SK-N-SH (cell line): ENCODE measurements around the gene OR51F1. TPM values are rescaled to one million over a fixed set of nuclear protein-coding genes. Genes with fewer than 3 reads are reported as not detected.

Source experiments
- CTCF ChIA-PET: fragments of 300-600, 350-600 bp; formaldehyde crosslinking; extraction: SDS; loops from one replicate; lab custom pipeline; 2021; lab: Yijun Ruan, JAX
- POLR2A ChIA-PET: fragments of 350-600 bp; sonication (Branson Sonifier 250); formaldehyde crosslinking; extraction: SDS; loops from one replicate; lab custom pipeline; 2020; ENCODE audit warnings: antibody characterized with exemption, inconsistent platforms; lab: Yijun Ruan, JAX
- DNase-seq: peaks from one replicate; pipeline ENCODE4 v3.0.0; 2012
- H2AFZ ChIP-seq: fragments of 200-600 bp; sonication (generic); 2 replicates; pipeline ENCODE4 v1.8.1; 2016; ENCODE audit warnings: antibody characterized with exemption, mild to moderate bottlenecking, low read depth
- H3F3A ChIP-seq: fragments of 200-600 bp; sonication (generic); replicated peaks from 2 replicates; pipeline ENCODE3; 2016; ENCODE audit warnings: antibody characterized with exemption, mild to moderate bottlenecking; ENCODE audit not compliant: insufficient read depth
- H3K27ac ChIP-seq, 2 experiments: fragments of 200-500 bp in 1 of 2; fragments of 200-600 bp in 1 of 2; sonication (Bioruptor generic) in 1 of 2; sonication (generic), shearing (Covaris generic) in 1 of 2; 2 replicates each; pipeline versions ENCODE4 v1.5.1 to v1.6.1; 2014 to 2016; ENCODE audit warnings: low read depth in 2 of 2, inconsistent platforms in 1 of 2, low read length in 1 of 2, mild to moderate bottlenecking in 1 of 2, mixed read lengths in 1 of 2
- H3K27me3 ChIP-seq: fragments of 200-600 bp; sonication (generic), shearing (Covaris generic); 2 replicates; pipeline ENCODE4 v1.6.1; 2016; ENCODE audit warnings: mixed run types; ENCODE audit not compliant: insufficient read depth
- H3K36me3 ChIP-seq, 2 experiments: fragments of 200-500 bp in 1 of 2; fragments of 200-600 bp in 1 of 2; sonication (Bioruptor generic) in 1 of 2; sonication (generic) in 1 of 2; replicated peaks in 1 of 2; 2 replicates each; pipeline versions ENCODE3 to v1.5.1; 2014 to 2016; ENCODE audit warnings: low read length in 1 of 2, mild to moderate bottlenecking in 1 of 2; ENCODE audit not compliant: insufficient read depth in 2 of 2, control insufficient read depth in 1 of 2
- H3K4me1 ChIP-seq, 2 experiments: fragments of 200-500 bp in 1 of 2; fragments of 200-600 bp in 1 of 2; sonication (Bioruptor generic) in 1 of 2; sonication (generic), shearing (Covaris generic) in 1 of 2; 2 replicates each; pipeline versions ENCODE4 v1.5.1 to v1.6.1; 2014 to 2016; ENCODE audit warnings: low read depth in 1 of 2, low read length in 1 of 2, mixed run types in 1 of 2; ENCODE audit not compliant: insufficient read depth in 2 of 2, control insufficient read depth in 1 of 2
- H3K4me2 ChIP-seq: fragments of 200-600 bp; sonication (generic), shearing (Covaris generic); 2 replicates; pipeline ENCODE4 v1.6.1; 2017; ENCODE audit warnings: mixed run types
- H3K4me3 ChIP-seq, 2 experiments: fragments of 200-500 bp in 1 of 2; fragments of 200-600 bp in 1 of 2; sonication (Bioruptor generic) in 1 of 2; sonication (generic), shearing (Covaris generic) in 1 of 2; 2 replicates each; pipeline versions ENCODE4 v1.5.1 to v1.8.1; 2014 to 2016; ENCODE audit warnings: low read depth in 2 of 2, inconsistent platforms in 1 of 2, low read length in 1 of 2, mild to moderate bottlenecking in 1 of 2, mixed read lengths in 1 of 2, moderate library complexity in 1 of 2
- H3K79me2 ChIP-seq: fragments of 200-600 bp; sonication (generic); 2 replicates; pipeline ENCODE4 v1.8.1; 2017; ENCODE audit warnings: mild to moderate bottlenecking; ENCODE audit not compliant: insufficient read depth
- H3K9ac ChIP-seq: fragments of 200-600 bp; sonication (generic); 2 replicates; pipeline ENCODE4 v1.6.1; 2017; ENCODE audit warnings: mixed run types
- H3K9me2 ChIP-seq: fragments of 200-600 bp; sonication (generic); 2 replicates; pipeline ENCODE4 v1.6.1; 2017; ENCODE audit warnings: mixed run types
- H3K9me3 ChIP-seq: fragments of 200-600 bp; sonication (generic); 2 replicates; pipeline ENCODE4 v1.6.1; 2017; ENCODE audit warnings: mixed run types, mild to moderate bottlenecking, moderate library complexity
- H4K20me1 ChIP-seq: fragments of 200-600 bp; sonication (generic); 2 replicates; pipeline ENCODE4 v1.6.1; 2017; ENCODE audit warnings: mild to moderate bottlenecking, mixed run types; ENCODE audit not compliant: insufficient read depth
- CTCF ChIP-seq: fragments of 200-600 bp; sonication (generic); IDR thresholded peaks from 2 replicates; pipeline ENCODE4 v1.6.1; 2017; ENCODE audit warnings: antibody characterized with exemption, mild to moderate bottlenecking, moderate library complexity
- EZH2phosphoT487 ChIP-seq: fragments of 200-600 bp; sonication (generic); IDR thresholded peaks from 2 replicates; pipeline ENCODE4 v1.6.1; 2017; ENCODE audit warnings: low read depth, mixed run types, mild to moderate bottlenecking, antibody characterized with exemption, moderate library complexity, borderline replicate concordance
- FOXJ3 ChIP-seq: sonication (generic); formaldehyde crosslinking; IDR thresholded peaks from 2 replicates; pipeline ENCODE4 v1.5.1; 2020; ENCODE audit warnings: mild to moderate bottlenecking, missing genetic modification reagents
- FOXM1 ChIP-seq: IDR thresholded peaks from 2 replicates; pipeline ENCODE4 v1.4.0; 2012; ENCODE audit warnings: low read depth, mild to moderate bottlenecking
- GABPA ChIP-seq: IDR thresholded peaks from 2 replicates; pipeline ENCODE4 v1.4.0; 2012; ENCODE audit warnings: low read depth, mild to moderate bottlenecking
- GATA2 ChIP-seq: sonication (generic); formaldehyde crosslinking; IDR thresholded peaks from 2 replicates; pipeline ENCODE4 v1.5.0; 2020; ENCODE audit warnings: mild to moderate bottlenecking, missing genetic modification reagents
- MAX ChIP-seq: IDR thresholded peaks from 2 replicates; pipeline ENCODE4 v1.4.0; 2012; ENCODE audit warnings: low read depth
- MXI1 ChIP-seq: IDR thresholded peaks from 2 replicates; pipeline ENCODE4 v1.6.1; 2012; ENCODE audit warnings: mild to moderate bottlenecking, low read depth, low read length, improper control_type of control experiment
- NFIC ChIP-seq: IDR thresholded peaks from 2 replicates; pipeline ENCODE4 v1.4.0; 2012; ENCODE audit warnings: borderline replicate concordance
- NRF1 ChIP-seq: IDR thresholded peaks from 2 replicates; pipeline ENCODE4 v1.6.1; 2012; ENCODE audit warnings: low read depth, mild to moderate bottlenecking, low read length
- POLR2AphosphoS5 ChIP-seq: IDR thresholded peaks from 2 replicates; pipeline ENCODE4 v1.6.1; 2012; ENCODE audit warnings: low read depth, low read length
- RCOR1 ChIP-seq: fragments of 150-350 bp; IDR thresholded peaks from 2 replicates; pipeline ENCODE4 v1.6.1; 2017; ENCODE audit warnings: antibody characterized with exemption, low read length
- RFX5 ChIP-seq: IDR thresholded peaks from 2 replicates; pipeline ENCODE4 v1.6.1; 2012; ENCODE audit warnings: mild to moderate bottlenecking, improper control_type of control experiment, low read length
- RXRA ChIP-seq: IDR thresholded peaks from 2 replicates; pipeline ENCODE4 v1.4.0; 2012; ENCODE audit warnings: low read depth, mild to moderate bottlenecking, borderline replicate concordance
- YY1 ChIP-seq: IDR thresholded peaks from 2 replicates; pipeline ENCODE4 v1.4.0; 2012; ENCODE audit warnings: low read depth, mild to moderate bottlenecking
- ZBTB33 ChIP-seq: IDR thresholded peaks from 2 replicates; pipeline ENCODE4 v1.4.0; 2012; ENCODE audit warnings: low read depth, borderline replicate concordance
- WGBS: methylation state at CpG from one replicate; pipeline ENCODE4 v1.1.6; 2017; ENCODE audit warnings: low lambda C conversion rate; 5-methylcytosine and 5-hydroxymethylcytosine counted together
- polyA plus RNA-seq, 3 experiments: library from polyadenylated mRNA; depleted of rRNA; stranded (reverse); fragments of >200 nt; gene quantifications; 2 replicates each; pipeline ENCODE4 v1.2.3, GENCODE V29; 2012
- TF ChIP-seq, protein P1 (sequence below): fragments of 150-350 bp; IDR thresholded peaks from 2 replicates; pipeline ENCODE4 v1.6.1; 2017; ENCODE audit warnings: antibody characterized with exemption, low read length, low read depth, borderline replicate concordance
- TF ChIP-seq, protein P2 (sequence below): IDR thresholded peaks from 2 replicates; pipeline ENCODE4 v1.4.0; 2012; ENCODE audit warnings: low read depth, borderline replicate concordance

The OR51F1 gene
- polyA plus RNA-seq, 1 of the 3 experiments (the other 2 are of a cell fraction) = not detected

DNA sequence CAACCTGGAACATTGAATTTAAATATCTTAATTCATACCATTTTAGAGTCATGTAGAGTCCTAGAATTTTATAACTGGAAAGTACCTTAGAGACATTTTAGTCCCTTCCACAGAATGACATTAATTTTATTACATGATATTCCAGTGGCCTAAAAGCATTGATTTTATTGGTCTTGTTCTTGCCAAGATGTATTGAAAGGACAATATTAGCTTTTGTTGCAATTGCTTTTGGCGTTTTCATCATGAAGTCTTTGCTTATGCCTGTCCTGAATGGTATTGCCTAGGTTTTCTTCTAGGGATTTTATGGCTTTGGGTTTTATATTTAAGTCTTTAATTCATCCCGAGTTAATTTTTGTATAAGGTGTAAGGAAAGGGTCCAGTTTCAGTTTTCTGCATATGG, 29.0 kb downstream of the OR51F1 start:
- Histone ChIP-seq H3K4me2 (no peak overlapping the region), H4K20me1 (no peaks in the 10 kb centered on the region), H3K4me1 (no peaks in the 10 kb centered on the region), H3K9ac (no peak overlapping the region)
- WGBS = 0% methylated on average over 2 of the region's 2 CpGs
- TF ChIP-seq ZBTB33 = no peak
- TF ChIP-seq CTCF = no peak
- no peak for TF ChIP-seq FOXJ3 (CRISPR knock-in tag)
- no peak for TF ChIP-seq EZH2phosphoT487
- TF ChIP-seq FOXM1 = no peak
- no peak for TF ChIP-seq RXRA
- TF ChIP-seq MAX = no peak
- no peak for TF ChIP-seq POLR2AphosphoS5
- TF ChIP-seq, protein P1, sequence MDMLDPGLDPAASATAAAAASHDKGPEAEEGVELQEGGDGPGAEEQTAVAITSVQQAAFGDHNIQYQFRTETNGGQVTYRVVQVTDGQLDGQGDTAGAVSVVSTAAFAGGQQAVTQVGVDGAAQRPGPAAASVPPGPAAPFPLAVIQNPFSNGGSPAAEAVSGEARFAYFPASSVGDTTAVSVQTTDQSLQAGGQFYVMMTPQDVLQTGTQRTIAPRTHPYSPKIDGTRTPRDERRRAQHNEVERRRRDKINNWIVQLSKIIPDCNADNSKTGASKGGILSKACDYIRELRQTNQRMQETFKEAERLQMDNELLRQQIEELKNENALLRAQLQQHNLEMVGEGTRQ = no peak
- TF ChIP-seq YY1 = no peak
- TF ChIP-seq RCOR1 = no peak
- TF ChIP-seq MXI1 = no peak
- no peak for TF ChIP-seq GABPA
- no peak for TF ChIP-seq RFX5
- TF ChIP-seq, protein P2, sequence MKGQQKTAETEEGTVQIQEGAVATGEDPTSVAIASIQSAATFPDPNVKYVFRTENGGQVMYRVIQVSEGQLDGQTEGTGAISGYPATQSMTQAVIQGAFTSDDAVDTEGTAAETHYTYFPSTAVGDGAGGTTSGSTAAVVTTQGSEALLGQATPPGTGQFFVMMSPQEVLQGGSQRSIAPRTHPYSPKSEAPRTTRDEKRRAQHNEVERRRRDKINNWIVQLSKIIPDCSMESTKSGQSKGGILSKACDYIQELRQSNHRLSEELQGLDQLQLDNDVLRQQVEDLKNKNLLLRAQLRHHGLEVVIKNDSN = no peak
- no peak for TF ChIP-seq NFIC
- no peak for TF ChIP-seq NRF1
- TF ChIP-seq GATA2 (CRISPR knock-in tag) = no peak
- TF ChIP-seq, all 33 proteins: peak for 0
- no peaks in the 10 kb centered on the region for H3K9me3 ChIP-seq
- H3F3A ChIP-seq = no peaks in the 10 kb centered on the region
- POLR2A ChIA-PET = no interaction called here
- no peaks in the 10 kb centered on the region for H3K9me2 ChIP-seq
- H3K36me3 ChIP-seq = no peaks in the 10 kb centered on the region
- no peaks in the 10 kb centered on the region for H3K79me2 ChIP-seq
- no peak overlapping the region for H3K4me3 ChIP-seq
- DNase-seq = no peak
- no peaks in the 10 kb centered on the region for H3K27me3 ChIP-seq
- no peak overlapping the region for H2AFZ ChIP-seq
- H3K27ac ChIP-seq = no peak overlapping the region
- CTCF ChIA-PET = no interaction called here
